ENCODE data around the gene ICA1.

The ICA1 gene

DNA sequence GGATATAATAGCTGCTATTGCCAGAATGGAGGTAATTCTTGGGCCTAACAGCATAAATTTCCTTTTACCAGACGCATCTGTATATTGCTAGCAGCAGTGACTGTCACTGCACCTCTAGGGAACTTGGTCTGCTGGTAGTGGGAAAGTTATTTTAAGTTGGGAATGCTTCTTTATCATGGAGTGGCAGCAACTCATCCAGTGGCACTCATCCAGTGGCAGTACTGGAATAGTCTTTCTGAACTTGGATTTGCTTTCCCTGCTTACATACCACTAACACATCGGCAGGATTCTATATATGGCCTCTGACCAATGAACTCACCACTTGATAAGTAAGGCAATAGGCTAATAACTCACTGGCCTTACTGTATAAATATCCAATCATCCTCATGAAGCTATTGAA lies 22.0 kb upstream of the ICA1 start:
- TF ChIP-seq, protein P1, sequence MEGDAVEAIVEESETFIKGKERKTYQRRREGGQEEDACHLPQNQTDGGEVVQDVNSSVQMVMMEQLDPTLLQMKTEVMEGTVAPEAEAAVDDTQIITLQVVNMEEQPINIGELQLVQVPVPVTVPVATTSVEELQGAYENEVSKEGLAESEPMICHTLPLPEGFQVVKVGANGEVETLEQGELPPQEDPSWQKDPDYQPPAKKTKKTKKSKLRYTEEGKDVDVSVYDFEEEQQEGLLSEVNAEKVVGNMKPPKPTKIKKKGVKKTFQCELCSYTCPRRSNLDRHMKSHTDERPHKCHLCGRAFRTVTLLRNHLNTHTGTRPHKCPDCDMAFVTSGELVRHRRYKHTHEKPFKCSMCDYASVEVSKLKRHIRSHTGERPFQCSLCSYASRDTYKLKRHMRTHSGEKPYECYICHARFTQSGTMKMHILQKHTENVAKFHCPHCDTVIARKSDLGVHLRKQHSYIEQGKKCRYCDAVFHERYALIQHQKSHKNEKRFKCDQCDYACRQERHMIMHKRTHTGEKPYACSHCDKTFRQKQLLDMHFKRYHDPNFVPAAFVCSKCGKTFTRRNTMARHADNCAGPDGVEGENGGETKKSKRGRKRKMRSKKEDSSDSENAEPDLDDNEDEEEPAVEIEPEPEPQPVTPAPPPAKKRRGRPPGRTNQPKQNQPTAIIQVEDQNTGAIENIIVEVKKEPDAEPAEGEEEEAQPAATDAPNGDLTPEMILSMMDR (conservative IDR thresholded peaks at IDR 0.05; ENCODE audit: low read depth, low read length): no peak
- no peak overlapping the region for H3K4me3 ChIP-seq (ENCODE audit: low read depth, low read length)
- no peak for DNase-seq (ENCODE audit: low read depth)

DNA sequence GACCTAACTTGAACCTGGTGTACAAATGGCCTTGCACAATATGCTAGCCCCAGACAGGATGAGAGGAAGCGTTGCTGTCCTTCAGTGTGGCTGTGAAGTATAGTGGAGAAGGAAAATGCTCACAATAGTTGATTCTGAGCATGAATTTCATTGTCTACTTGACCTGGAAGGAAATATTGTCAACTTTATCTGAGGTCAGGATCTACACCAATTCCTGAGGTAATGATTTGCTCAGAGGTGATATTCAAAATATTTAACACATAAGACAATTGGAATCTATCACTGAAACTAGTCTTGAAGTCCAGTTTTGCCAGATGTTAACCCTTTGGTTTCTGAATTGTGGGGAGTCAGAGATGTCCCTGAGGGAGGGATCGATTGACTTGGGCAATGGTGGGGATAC lies 20.9 kb upstream of the ICA1 start:
- DNase-seq (ENCODE audit: low read depth): no peak
- no peak overlapping the region for H3K4me3 ChIP-seq (ENCODE audit: low read depth, low read length)
- TF ChIP-seq, protein P1 (conservative IDR thresholded peaks at IDR 0.05; ENCODE audit: low read depth, low read length): no peak

DNA sequence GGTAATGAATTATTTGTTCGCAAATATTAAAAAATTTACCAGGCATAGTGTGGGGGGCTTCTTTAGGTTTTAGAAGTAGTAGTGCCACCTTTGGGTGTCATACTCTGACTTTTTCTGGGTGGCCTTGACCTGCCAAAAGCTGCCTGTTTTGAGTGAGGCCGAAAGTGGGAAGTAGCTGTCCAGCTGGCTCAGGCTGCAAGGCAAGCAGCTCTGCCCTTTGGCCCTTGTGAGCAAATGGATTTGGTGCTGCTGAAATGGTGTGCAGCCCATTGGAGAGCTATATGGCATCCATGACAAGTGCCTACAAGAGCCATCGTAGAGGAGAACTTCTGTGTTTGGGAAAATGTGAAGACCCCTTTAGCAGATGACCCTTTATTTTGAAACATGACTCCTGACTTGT lies 20.2 kb upstream of the ICA1 start:
- no peak for DNase-seq (ENCODE audit: low read depth)
- no peak overlapping the region for H3K4me3 ChIP-seq (ENCODE audit: low read depth, low read length)
- TF ChIP-seq, protein P1 (conservative IDR thresholded peaks at IDR 0.05; ENCODE audit: low read depth, low read length): no peak

DNA sequence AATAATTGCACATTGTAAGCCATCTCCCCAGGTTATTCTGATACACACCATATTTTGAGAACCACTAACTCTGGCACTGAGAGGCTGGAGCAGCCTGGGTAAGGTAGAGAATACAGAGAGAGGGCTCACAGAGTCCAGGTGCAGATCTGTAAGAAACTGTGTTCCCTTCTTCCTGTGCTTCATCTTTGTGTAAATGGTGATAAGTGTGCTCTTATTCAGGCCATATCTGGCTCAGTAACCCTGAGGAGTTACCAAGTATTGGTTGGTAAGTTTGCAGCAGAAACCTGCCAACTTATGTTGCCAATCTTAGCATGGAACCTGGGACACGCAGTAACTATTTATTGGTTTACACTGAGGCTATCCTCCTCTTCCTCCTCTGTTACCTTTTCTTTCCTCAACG lies 16.2 kb upstream of the ICA1 start:
- H3K4me3 ChIP-seq (ENCODE audit: low read depth, low read length): no peak overlapping the region
- TF ChIP-seq, protein P1 (conservative IDR thresholded peaks at IDR 0.05; ENCODE audit: low read depth, low read length): no peak
- no peak for DNase-seq (ENCODE audit: low read depth)

DNA sequence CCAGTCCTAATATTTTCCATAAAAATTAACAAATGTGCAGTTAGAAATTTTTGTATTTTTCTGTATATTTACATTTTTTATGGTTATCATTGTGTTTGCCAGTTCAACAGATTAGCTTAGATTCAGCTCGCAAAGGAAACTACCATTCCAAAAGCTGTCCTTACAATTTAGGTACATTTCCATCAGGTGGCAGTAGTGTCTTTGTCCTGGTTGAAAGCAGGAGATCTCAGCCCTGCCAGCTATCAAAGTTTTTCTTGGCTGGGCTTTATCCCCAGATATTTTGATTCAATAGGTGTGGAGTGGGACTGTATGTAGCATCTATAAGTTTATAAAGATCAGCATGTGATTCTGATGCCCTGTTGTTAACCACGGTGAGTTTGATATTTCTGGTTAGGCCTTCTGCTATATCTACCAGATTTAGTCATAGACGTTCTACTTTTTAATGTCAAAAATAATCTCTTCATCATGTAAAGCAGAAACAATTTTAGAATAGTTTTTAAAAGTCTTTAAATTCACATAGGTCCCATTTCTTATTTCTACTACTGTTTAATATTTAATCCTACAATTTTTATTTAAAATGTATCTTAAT lies 15.5 kb upstream of the ICA1 start:
- no peak overlapping the region for H3K4me3 ChIP-seq (ENCODE audit: low read depth, low read length)
- TF ChIP-seq, protein P1 (conservative IDR thresholded peaks at IDR 0.05; ENCODE audit: low read depth, low read length): no peak
- DNase-seq (ENCODE audit: low read depth): no peak

DNA sequence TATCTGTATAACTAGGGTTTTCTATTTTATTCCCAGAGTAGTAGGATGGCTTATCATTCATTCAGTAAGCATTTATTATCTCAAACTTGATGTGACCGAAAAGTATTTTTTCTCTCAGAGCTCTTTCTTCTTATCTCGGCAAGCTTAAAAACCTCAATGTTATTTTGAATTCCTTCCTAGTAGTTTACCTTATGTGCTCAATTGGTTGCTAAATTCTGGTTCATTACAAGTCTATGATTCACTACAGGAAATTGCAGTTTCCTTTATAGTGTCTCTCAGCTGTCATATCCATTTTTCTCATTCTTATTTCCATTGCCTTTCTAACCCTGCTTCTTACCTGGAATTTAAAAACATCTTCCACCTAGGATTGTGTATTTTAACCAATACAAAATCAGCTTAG lies 12.6 kb upstream of the ICA1 start:
- peak; percentile 3 for DNase-seq (ENCODE audit: low read depth)
- no peak overlapping the region for H3K4me3 ChIP-seq (ENCODE audit: low read depth, low read length)
- TF ChIP-seq, protein P1 (conservative IDR thresholded peaks at IDR 0.05; ENCODE audit: low read depth, low read length): no peak

DNA sequence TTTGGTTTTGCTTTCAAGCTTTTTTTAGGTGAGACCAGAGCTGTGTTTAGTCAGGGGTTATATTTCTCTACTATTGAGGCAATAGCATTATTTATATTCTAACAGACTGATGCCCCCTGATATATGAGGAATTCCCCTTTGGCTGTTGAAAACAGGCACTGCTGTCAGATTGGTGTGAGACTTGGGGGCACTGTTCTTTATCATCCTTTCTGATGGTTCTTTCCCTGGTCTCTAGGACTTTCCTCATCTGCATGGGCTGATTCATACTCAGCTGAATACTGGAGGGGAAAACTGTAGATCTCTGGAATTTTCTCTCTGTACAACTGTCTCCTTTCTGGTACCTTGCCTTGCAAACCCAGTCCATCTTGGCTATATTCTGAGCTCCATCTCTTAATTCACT lies 10.0 kb upstream of the ICA1 start:
- DNase-seq (ENCODE audit: low read depth): no peak

More for the DNA sequence above, 10.0 kb upstream of the ICA1 start:
- H3K4me3 ChIP-seq (ENCODE audit: low read depth, low read length): no peak overlapping the region
- TF ChIP-seq, protein P1 (conservative IDR thresholded peaks at IDR 0.05; ENCODE audit: low read depth, low read length): no peak

All from choroid plexus epithelial cell (primary cell).